HCT116 (cell line): Measurements from ENCODE around the gene SLC25A44. TPM values are rescaled to one million over a fixed set of nuclear protein-coding genes. Genes with fewer than 3 reads are reported as not detected.

Experiments
- ATAC-seq: fragments of 200-7000 bp; cut with Tn5 transposase; 2 replicates; pipeline ENCODE4 v1.9.1; 2020; ENCODE audit warnings: mild to moderate bottlenecking, moderate library complexity
- BruUV-seq: library from RNA; stranded (reverse); fragments of 400-500 nt; replicated peaks from 2 replicates; lab custom pipeline; 2021; lab: Mats Ljungman, UMichigan
- CTCF ChIA-PET: fragments of 300-600 bp; sonication (Branson Sonifier 250); formaldehyde crosslinking; loops from one replicate; lab custom pipeline; 2021; ENCODE audit warnings: antibody characterized with exemption; lab: Charles Lee
- POLR2A ChIA-PET: fragments of 300-600, 350-600 bp; sonication (Branson Sonifier 250); formaldehyde crosslinking; loops from one replicate; lab custom pipeline; 2021; ENCODE audit warnings: antibody characterized with exemption; lab: Charles Lee
- RAD21 ChIA-PET, 2 experiments: fragments of 300-600 bp; sonication (Branson Sonifier 250); formaldehyde crosslinking; loops; one replicate each; lab custom pipeline; 2023; ENCODE audit warnings: low total read pairs in 2 of 2; ENCODE audit not compliant: uncharacterized antibody in 2 of 2, unreplicated experiment in 2 of 2, low non-redundant PET in 1 of 2; lab: Charles Lee
- DNase-seq: peaks from one replicate; pipeline ENCODE4 v3.0.0-alpha.2; 2010; ENCODE audit warnings: low read depth, low spot score
- H2AFZ ChIP-seq: fragments of 200-600 bp; shearing (Covaris generic), sonication (generic); 2 replicates; pipeline ENCODE4 v1.6.1; 2017; ENCODE audit warnings: low read depth, mixed run types, mixed read lengths, antibody characterized with exemption, low read length; ENCODE audit not compliant: poor library complexity, severe bottlenecking
- H3K27ac ChIP-seq: 2 replicates; pipeline ENCODE4 v1.5.1; 2012; ENCODE audit warnings: low read depth, low read length
- H3K27me3 ChIP-seq: fragments of 200-600 bp; sonication (generic); 2 replicates; pipeline ENCODE4 v1.6.1; 2016; ENCODE audit warnings: mixed run types, low read length, mixed read lengths; ENCODE audit not compliant: insufficient read depth
- H3K36me3 ChIP-seq, 2 experiments: fragments of 200-500 bp in 1 of 2; fragments of 200-600 bp in 1 of 2; sonication (Bioruptor generic) in 1 of 2; sonication (generic) in 1 of 2; 2 replicates each; pipeline versions ENCODE4 v1.5.1 to v1.6.1; 2014 to 2016; ENCODE audit warnings: low read length in 2 of 2, inconsistent platforms in 1 of 2, mixed read lengths in 1 of 2, mixed run types in 1 of 2; ENCODE audit not compliant: insufficient read depth in 2 of 2, control insufficient read depth in 1 of 2
- H3K4me1 ChIP-seq, 2 experiments: fragments of 200-600 bp in 1 of 2; sonication (generic) in 1 of 2; 2 replicates each; pipeline versions ENCODE4 v1.5.1 to v1.6.1; 2012 to 2017; ENCODE audit warnings: low read length in 2 of 2, inconsistent platforms in 1 of 2, mild to moderate bottlenecking in 1 of 2, mixed read lengths in 1 of 2, mixed run types in 1 of 2, moderate library complexity in 1 of 2; ENCODE audit not compliant: insufficient read depth in 2 of 2, control insufficient read depth in 1 of 2
- H3K4me2 ChIP-seq: fragments of 200-600 bp; sonication (generic); 2 replicates; pipeline ENCODE4 v1.6.1; 2017; ENCODE audit warnings: mixed run types, low read length, mixed read lengths
- H3K4me3 ChIP-seq, 2 experiments: fragments of 200-600 bp in 1 of 2; sonication (generic) in 1 of 2; replicated peaks in 1 of 2; 2 replicates each; pipeline ENCODE4 v1.5.1; 2011 to 2016; ENCODE audit warnings: low read length in 2 of 2, control low read depth in 1 of 2, low read depth in 1 of 2, mild to moderate bottlenecking in 1 of 2, mixed read lengths in 1 of 2, mixed run types in 1 of 2
- H3K79me2 ChIP-seq: fragments of 200-600 bp; sonication (generic); 2 replicates; pipeline ENCODE4 v1.6.1; 2017; ENCODE audit warnings: mild to moderate bottlenecking, mixed run types, low read length, moderate library complexity, mixed read lengths; ENCODE audit not compliant: insufficient read depth
- H3K9ac ChIP-seq: fragments of 200-600 bp; sonication (generic); 2 replicates; pipeline ENCODE4 v1.6.1; 2016; ENCODE audit warnings: low read length, mixed read lengths
- H3K9me2 ChIP-seq: fragments of 200-600 bp; sonication (generic), shearing (Covaris generic); 2 replicates; pipeline ENCODE4 v1.6.1; 2017; ENCODE audit warnings: mixed run types, mild to moderate bottlenecking, moderate library complexity; ENCODE audit not compliant: insufficient read depth
- H3K9me3 ChIP-seq, 2 experiments: fragments of 200-500 bp in 1 of 2; fragments of 200-600 bp in 1 of 2; sonication (Bioruptor generic) in 1 of 2; sonication (generic) in 1 of 2; 2 replicates each; pipeline ENCODE4 v1.6.1; 2014 to 2017; ENCODE audit warnings: low read length in 2 of 2, mixed read lengths in 2 of 2, inconsistent platforms in 1 of 2, low read depth in 1 of 2, mild to moderate bottlenecking in 1 of 2, mixed run types in 1 of 2, moderate library complexity in 1 of 2; ENCODE audit not compliant: control insufficient read depth in 1 of 2, insufficient read depth in 1 of 2
- H4K20me1 ChIP-seq: fragments of 200-600 bp; sonication (generic), shearing (Covaris generic); 2 replicates; pipeline ENCODE4 v1.6.1; 2017; ENCODE audit warnings: mixed run types, mild to moderate bottlenecking, moderate library complexity; ENCODE audit not compliant: insufficient read depth
- ATF3 ChIP-seq: IDR thresholded peaks from 2 replicates; pipeline ENCODE4 v1.6.1; 2012
- EGR1 ChIP-seq: IDR thresholded peaks from 2 replicates; pipeline ENCODE4 v1.6.1; 2012; ENCODE audit warnings: low read depth
- ELF1 ChIP-seq: IDR thresholded peaks from 2 replicates; pipeline ENCODE4 v1.6.1; 2012; ENCODE audit warnings: low read depth, borderline replicate concordance
- EZH2 ChIP-seq: fragments of 200-600 bp; sonication (generic); IDR thresholded peaks from 2 replicates; pipeline ENCODE4 v1.6.1; 2017; ENCODE audit warnings: antibody characterized with exemption, mixed run types
- EZH2phosphoT487 ChIP-seq: fragments of 200-600 bp; IDR thresholded peaks from 2 replicates; pipeline ENCODE4 v1.6.1; 2018; ENCODE audit warnings: antibody characterized with exemption, borderline replicate concordance
- JUND ChIP-seq: IDR thresholded peaks from 2 replicates; pipeline ENCODE4 v1.6.1; 2012
- MAX ChIP-seq: IDR thresholded peaks from 2 replicates; pipeline ENCODE4 v1.6.1; 2012
- POLR2A ChIP-seq: IDR thresholded peaks from 2 replicates; pipeline ENCODE4 v1.7.0; 2011; ENCODE audit warnings: borderline replicate concordance; ENCODE audit not compliant: insufficient read depth, insufficient read length; ENCODE audit errors: extremely low read depth
- SP1 ChIP-seq: IDR thresholded peaks from 2 replicates; pipeline ENCODE4 v1.6.1; 2012; ENCODE audit warnings: low read depth
- SRF ChIP-seq: IDR thresholded peaks from 2 replicates; pipeline ENCODE4 v1.6.1; 2012; ENCODE audit warnings: low read depth
- TCF7L2 ChIP-seq: IDR thresholded peaks from 2 replicates; pipeline ENCODE4 v1.7.0; 2011; ENCODE audit warnings: borderline replicate concordance, inconsistent platforms; ENCODE audit not compliant: insufficient read depth, insufficient read length; ENCODE audit errors: extremely low read depth
- ZFX ChIP-seq: fragments of 450-650 bp; IDR thresholded peaks from 2 replicates; pipeline ENCODE4 v1.6.1; 2017
- ZNF274 ChIP-seq: fragments of 200-500 bp; sonication (Bioruptor generic); IDR thresholded peaks from 2 replicates; pipeline ENCODE4 v1.6.1; 2014; ENCODE audit warnings: mild to moderate bottlenecking, low read depth, low read length, inconsistent platforms
- intact Hi-C: fragments of 100-400 bp; cut with micrococcal nuclease; formaldehyde crosslinking; loops from 2 replicates; pipeline ENCODE4 v1.10.0; 2022
- total RNA-seq: library from RNA; stranded (reverse); gene quantifications from one replicate; pipeline ENCODE4 v1.2.1, GENCODE V29; 2021; ENCODE audit not compliant: unreplicated experiment
- TF ChIP-seq, protein P1 (sequence below), 3 experiments: fragments of 200-600 bp in 1 of 3; sonication (generic) in 1 of 3; IDR thresholded peaks in 2 of 3; conservative IDR thresholded peaks in 1 of 3; 2 replicates each; pipeline ENCODE4 v1.5.1; 2012 to 2017; ENCODE audit warnings: low read depth in 2 of 3, low read length in 2 of 3, antibody characterized with exemption in 1 of 3, borderline replicate concordance in 1 of 3, control low read depth in 1 of 3, mild to moderate bottlenecking in 1 of 3, mixed read lengths in 1 of 3, mixed run types in 1 of 3, moderate library complexity in 1 of 3; ENCODE audit not compliant: insufficient read depth in 1 of 3
- TF ChIP-seq, protein P2 (sequence below): IDR thresholded peaks from 2 replicates; pipeline ENCODE4 v1.6.1; 2012; ENCODE audit warnings: low read depth

Gene SLC25A44
- total RNA-seq, 1 experiment from 2014 or later: 17.5 TPM

DNA sequence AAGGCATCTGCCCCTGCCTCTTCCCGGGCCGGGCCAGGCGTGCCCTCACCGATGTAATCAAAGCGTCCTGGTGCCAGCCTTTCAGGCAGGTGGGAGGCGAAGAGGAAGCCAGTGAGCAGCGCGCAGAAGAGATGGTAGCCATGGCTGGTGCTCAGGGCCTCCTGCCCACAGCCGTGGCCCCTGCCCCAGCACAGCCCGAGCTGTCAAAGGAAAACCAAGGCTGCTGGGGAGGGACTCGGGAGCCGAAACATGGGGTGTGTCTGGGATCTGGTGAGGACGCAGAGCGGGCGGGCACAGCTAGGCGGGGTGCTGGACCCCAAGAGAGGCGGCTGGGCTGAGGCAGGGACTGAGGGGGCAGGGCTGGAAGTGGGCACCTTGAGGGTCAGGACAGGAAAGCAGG lies 50.8 kb downstream of the SLC25A44 start:
- no peak overlapping the region for H3K4me2 ChIP-seq
- H3K9ac ChIP-seq: no peak overlapping the region
- peaks cover 14 to 31% of the 10 kb centered on the region in 2 experiments for H3K4me1 ChIP-seq
- TF ChIP-seq SRF (no peak), TCF7L2 (no peak), EGR1 (no peak)
- TF ChIP-seq, protein P1, sequence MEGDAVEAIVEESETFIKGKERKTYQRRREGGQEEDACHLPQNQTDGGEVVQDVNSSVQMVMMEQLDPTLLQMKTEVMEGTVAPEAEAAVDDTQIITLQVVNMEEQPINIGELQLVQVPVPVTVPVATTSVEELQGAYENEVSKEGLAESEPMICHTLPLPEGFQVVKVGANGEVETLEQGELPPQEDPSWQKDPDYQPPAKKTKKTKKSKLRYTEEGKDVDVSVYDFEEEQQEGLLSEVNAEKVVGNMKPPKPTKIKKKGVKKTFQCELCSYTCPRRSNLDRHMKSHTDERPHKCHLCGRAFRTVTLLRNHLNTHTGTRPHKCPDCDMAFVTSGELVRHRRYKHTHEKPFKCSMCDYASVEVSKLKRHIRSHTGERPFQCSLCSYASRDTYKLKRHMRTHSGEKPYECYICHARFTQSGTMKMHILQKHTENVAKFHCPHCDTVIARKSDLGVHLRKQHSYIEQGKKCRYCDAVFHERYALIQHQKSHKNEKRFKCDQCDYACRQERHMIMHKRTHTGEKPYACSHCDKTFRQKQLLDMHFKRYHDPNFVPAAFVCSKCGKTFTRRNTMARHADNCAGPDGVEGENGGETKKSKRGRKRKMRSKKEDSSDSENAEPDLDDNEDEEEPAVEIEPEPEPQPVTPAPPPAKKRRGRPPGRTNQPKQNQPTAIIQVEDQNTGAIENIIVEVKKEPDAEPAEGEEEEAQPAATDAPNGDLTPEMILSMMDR (IDR thresholded peaks at IDR 0.05 in 2 of 3, conservative IDR thresholded peaks at IDR 0.05 in 1 of 3; ENCODE audit: borderline replicate concordance in 1 of 3, insufficient read depth in 1 of 3, low read depth in 2 of 3, low read length in 2 of 3): no peak
- no peaks in the 10 kb centered on the region for H3K27me3 ChIP-seq
- H3K9me2 ChIP-seq: no peaks in the 10 kb centered on the region
- DNase-seq: no peak
- H3K79me2 ChIP-seq: no peaks in the 10 kb centered on the region
- H4K20me1 ChIP-seq: peaks cover 3% of the 10 kb centered on the region; the same call in 1 of the 2 replicates
- POLR2A ChIA-PET: no interaction called here
- H3K9me3 ChIP-seq: no peaks in the 10 kb centered on the region
- H3K27ac ChIP-seq: no peak overlapping the region
- RAD21 ChIA-PET: no interaction called here
- no peak overlapping the region for H3K4me3 ChIP-seq
- H3K36me3 ChIP-seq: peaks cover 2 to 5% of the 10 kb centered on the region in 2 experiments; a peak in 1 of 4 replicates
- BruUV-seq: no TSS peak
- ATAC-seq: no peak
- CTCF ChIA-PET: no interaction called here
- intact Hi-C loops: no loop called here
- no peak overlapping the region for H2AFZ ChIP-seq

GRCh38 chr1:156245451-156246232 lies 51.7 kb downstream of the SLC25A44 start:
- no peak for DNase-seq
- H3K9me2 ChIP-seq: no peaks in the 10 kb centered on the region
- no peak for ATAC-seq
- CTCF ChIA-PET: interaction anchor here (1.4 kb wide), 1 partner anchor 12 kb away, joined by 3 read pairs; no protein-coding TSS in a partner anchor
- H3K27me3 ChIP-seq: no peaks in the 10 kb centered on the region
- no peaks in the 10 kb centered on the region for H3K79me2 ChIP-seq
- intact Hi-C loops: no loop called here
- RAD21 ChIA-PET: no interaction called here
- H3K4me1 ChIP-seq: peaks cover 14 to 30% of the 10 kb centered on the region in 2 experiments
- no peak overlapping the region for H3K4me3 ChIP-seq
- no peak overlapping the region for H2AFZ ChIP-seq
- H3K9ac ChIP-seq: no peak overlapping the region
- no peak overlapping the region for H3K27ac ChIP-seq
- no peaks in the 10 kb centered on the region for H3K9me3 ChIP-seq
- no TSS peak for BruUV-seq
- POLR2A ChIA-PET: no interaction called here
- H3K36me3 ChIP-seq: peaks cover 6 to 13% of the 10 kb centered on the region in 2 experiments; a peak in 3 of 4 replicates
- H3K4me2 ChIP-seq: no peak overlapping the region
- H4K20me1 ChIP-seq: peaks cover 3% of the 10 kb centered on the region; the same call in 1 of the 2 replicates
- TF ChIP-seq POLR2A (no peak), MAX (no peak), SP1 (no peak), ZFX (no peak), ELF1 (no peak), ATF3 (no peak), EZH2 (no peak), JUND (no peak), ZNF274 (no peak), EZH2phosphoT487 (no peak)
- TF ChIP-seq, protein P2, sequence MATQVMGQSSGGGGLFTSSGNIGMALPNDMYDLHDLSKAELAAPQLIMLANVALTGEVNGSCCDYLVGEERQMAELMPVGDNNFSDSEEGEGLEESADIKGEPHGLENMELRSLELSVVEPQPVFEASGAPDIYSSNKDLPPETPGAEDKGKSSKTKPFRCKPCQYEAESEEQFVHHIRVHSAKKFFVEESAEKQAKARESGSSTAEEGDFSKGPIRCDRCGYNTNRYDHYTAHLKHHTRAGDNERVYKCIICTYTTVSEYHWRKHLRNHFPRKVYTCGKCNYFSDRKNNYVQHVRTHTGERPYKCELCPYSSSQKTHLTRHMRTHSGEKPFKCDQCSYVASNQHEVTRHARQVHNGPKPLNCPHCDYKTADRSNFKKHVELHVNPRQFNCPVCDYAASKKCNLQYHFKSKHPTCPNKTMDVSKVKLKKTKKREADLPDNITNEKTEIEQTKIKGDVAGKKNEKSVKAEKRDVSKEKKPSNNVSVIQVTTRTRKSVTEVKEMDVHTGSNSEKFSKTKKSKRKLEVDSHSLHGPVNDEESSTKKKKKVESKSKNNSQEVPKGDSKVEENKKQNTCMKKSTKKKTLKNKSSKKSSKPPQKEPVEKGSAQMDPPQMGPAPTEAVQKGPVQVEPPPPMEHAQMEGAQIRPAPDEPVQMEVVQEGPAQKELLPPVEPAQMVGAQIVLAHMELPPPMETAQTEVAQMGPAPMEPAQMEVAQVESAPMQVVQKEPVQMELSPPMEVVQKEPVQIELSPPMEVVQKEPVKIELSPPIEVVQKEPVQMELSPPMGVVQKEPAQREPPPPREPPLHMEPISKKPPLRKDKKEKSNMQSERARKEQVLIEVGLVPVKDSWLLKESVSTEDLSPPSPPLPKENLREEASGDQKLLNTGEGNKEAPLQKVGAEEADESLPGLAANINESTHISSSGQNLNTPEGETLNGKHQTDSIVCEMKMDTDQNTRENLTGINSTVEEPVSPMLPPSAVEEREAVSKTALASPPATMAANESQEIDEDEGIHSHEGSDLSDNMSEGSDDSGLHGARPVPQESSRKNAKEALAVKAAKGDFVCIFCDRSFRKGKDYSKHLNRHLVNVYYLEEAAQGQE: no peak
